IPS-18a (cell line): ENCODE measurements around the gene ZNF679.
"Not testable (repeated sequence)": the region's sequence is repeated elsewhere in the genome, so short reads cannot be mapped to it uniquely, and the experiment has no call there.

Experiments used
- H3K27ac ChIP-seq: one replicate; pipeline ENCODE4 v1.5.1; 2013; ENCODE audit warnings: low read length
- H3K27me3 ChIP-seq: one replicate; pipeline ENCODE4 v1.6.1; 2013; ENCODE audit warnings: mild to moderate bottlenecking, low read length; ENCODE audit not compliant: control insufficient read depth, insufficient read depth
- H3K36me3 ChIP-seq: one replicate; pipeline ENCODE4 v1.6.1; 2013; ENCODE audit warnings: low read depth, low read length; ENCODE audit not compliant: control insufficient read depth
- H3K4me1 ChIP-seq: one replicate; pipeline ENCODE4 v1.6.1; 2013; ENCODE audit warnings: low read depth, low read length; ENCODE audit not compliant: control insufficient read depth
- H3K4me3 ChIP-seq: one replicate; pipeline ENCODE4 v1.5.1; 2013; ENCODE audit warnings: low read length
- H3K9ac ChIP-seq: one replicate; pipeline ENCODE4 v1.6.1; 2013; ENCODE audit warnings: mild to moderate bottlenecking, low read length, moderate library complexity
- H3K9me3 ChIP-seq: one replicate; pipeline ENCODE4 v1.6.1; 2013; ENCODE audit warnings: low read depth, low read length; ENCODE audit not compliant: control insufficient read depth

Gene ZNF679

GRCh38 chr7:64219710-64220298 is 8.5 kb upstream of the ZNF679 start:
- H3K27ac ChIP-seq, H3K4me1 ChIP-seq, H3K27me3 ChIP-seq, H3K4me3 ChIP-seq, H3K36me3 ChIP-seq, H3K9ac ChIP-seq: not testable (repeated sequence)
- H3K9me3 ChIP-seq, result peaks cover 62% of the 10 kb centered on the region

- Histone ChIP-seq H3K9ac (no peak overlapping the region), H3K27me3 (no peaks in the 10 kb centered on the region), H3K9me3 (peaks cover 75% of the 10 kb centered on the region), H3K36me3 (no peaks in the 10 kb centered on the region), H3K4me3 (no peak overlapping the region), H3K4me1 (no peaks in the 10 kb centered on the region), H3K27ac (no peak overlapping the region)
These were observed 4.9 kb upstream of the ZNF679 start for GRCh38 chr7:64223366-64223765.

- Histone ChIP-seq H3K27me3 (no peaks in the 10 kb centered on the region), H3K36me3 (no peaks in the 10 kb centered on the region), H3K4me1 (no peaks in the 10 kb centered on the region), H3K9me3 (peaks cover 72% of the 10 kb centered on the region), H3K9ac (no peak overlapping the region), H3K4me3 (no peak overlapping the region), H3K27ac (no peak overlapping the region)
These were observed 38.2 kb downstream of the ZNF679 start for GRCh38 chr7:64266341-64266919.

DNA sequence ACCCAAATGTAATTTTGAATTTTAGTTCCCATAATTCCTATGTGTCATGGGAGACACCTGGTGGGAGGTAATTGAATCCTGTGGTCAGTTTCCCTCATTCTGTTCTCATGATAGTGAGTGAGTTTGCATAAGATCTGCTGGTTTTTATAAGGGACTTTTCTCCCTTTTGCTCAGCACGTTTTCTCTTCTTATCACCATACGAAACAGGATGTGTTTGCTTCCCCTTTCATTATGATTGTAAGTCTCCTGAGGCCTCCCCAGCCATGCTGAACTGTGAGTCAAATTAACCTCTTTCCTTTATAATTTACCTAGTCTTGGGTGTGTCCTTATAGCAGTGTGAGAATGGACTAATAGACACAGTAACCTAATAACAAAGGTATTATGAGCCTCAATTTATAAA is 49.4 kb downstream of the ZNF679 start:
- Histone ChIP-seq H3K27me3 (no peaks in the 10 kb centered on the region), H3K9ac (no peak overlapping the region), H3K36me3 (no peaks in the 10 kb centered on the region), H3K4me1 (no peaks in the 10 kb centered on the region), H3K4me3 (no peak overlapping the region), H3K27ac (no peak overlapping the region), H3K9me3 (peaks cover 65% of the 10 kb centered on the region)

GRCh38 chr7:64294701-64295420 is 66.6 kb downstream of the ZNF679 start:
- Histone ChIP-seq H3K9me3 (peaks cover 72% of the 10 kb centered on the region), H3K27me3 (no peaks in the 10 kb centered on the region)

GRCh38 chr7:64297418-64297817 is 69.1 kb downstream of the ZNF679 start:
- not testable (repeated sequence) for H3K27ac ChIP-seq, H3K27me3 ChIP-seq, H3K4me1 ChIP-seq, H3K36me3 ChIP-seq, H3K4me3 ChIP-seq, H3K9ac ChIP-seq
- H3K9me3 ChIP-seq, result peaks cover 70% of the 10 kb centered on the region

More at GRCh38 chr7:64294701-64295420, 66.6 kb downstream of the ZNF679 start:
- H3K27ac ChIP-seq, result no peak overlapping the region
- H3K36me3 ChIP-seq, result no peaks in the 10 kb centered on the region
- no peak overlapping the region for H3K9ac ChIP-seq
- H3K4me1 ChIP-seq, result no peaks in the 10 kb centered on the region
- no peak overlapping the region for H3K4me3 ChIP-seq

DNA sequence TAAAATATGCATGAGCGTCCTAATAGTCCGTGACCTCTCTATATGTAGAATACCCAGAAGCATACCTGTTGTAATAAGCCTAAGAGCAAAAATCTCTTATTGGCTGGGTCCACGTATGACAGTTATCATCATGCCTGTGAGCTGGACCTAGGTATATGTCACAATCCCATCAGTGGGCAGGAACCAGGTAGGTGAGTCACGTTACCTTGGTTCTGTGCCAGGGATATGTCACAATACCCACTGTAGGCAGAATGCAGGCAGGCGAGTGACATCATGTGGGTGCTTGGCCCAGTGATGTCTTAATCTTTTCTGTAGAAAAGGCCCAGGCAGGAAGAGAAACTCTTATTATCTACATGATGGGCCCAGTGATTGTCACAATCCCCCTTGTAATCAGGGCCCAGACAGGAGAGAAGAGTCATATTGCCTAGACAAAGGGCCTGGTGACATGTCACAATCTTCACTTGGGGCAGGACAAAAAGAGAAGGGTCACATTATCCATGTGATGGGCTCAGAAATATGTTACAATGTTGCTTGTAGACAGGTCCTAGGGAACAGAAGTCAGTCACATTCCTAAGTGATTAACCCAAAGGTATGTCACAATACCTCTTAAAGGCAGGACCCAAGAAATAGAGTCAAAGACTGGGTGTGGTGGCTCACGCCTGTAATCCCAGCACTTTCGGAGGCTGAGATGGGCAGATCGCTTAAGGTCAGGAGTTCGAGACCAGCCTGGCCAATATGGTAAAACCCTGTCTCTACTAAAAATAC is 72.5 kb downstream of the ZNF679 start:
- H3K27me3 ChIP-seq, result no peaks in the 10 kb centered on the region
- no peak overlapping the region for H3K4me3 ChIP-seq
- H3K9me3 ChIP-seq, result peaks cover 75% of the 10 kb centered on the region
- H3K36me3 ChIP-seq, result no peaks in the 10 kb centered on the region
- H3K9ac ChIP-seq, result no peak overlapping the region
- no peak overlapping the region for H3K27ac ChIP-seq
- H3K4me1 ChIP-seq, result no peaks in the 10 kb centered on the region

DNA sequence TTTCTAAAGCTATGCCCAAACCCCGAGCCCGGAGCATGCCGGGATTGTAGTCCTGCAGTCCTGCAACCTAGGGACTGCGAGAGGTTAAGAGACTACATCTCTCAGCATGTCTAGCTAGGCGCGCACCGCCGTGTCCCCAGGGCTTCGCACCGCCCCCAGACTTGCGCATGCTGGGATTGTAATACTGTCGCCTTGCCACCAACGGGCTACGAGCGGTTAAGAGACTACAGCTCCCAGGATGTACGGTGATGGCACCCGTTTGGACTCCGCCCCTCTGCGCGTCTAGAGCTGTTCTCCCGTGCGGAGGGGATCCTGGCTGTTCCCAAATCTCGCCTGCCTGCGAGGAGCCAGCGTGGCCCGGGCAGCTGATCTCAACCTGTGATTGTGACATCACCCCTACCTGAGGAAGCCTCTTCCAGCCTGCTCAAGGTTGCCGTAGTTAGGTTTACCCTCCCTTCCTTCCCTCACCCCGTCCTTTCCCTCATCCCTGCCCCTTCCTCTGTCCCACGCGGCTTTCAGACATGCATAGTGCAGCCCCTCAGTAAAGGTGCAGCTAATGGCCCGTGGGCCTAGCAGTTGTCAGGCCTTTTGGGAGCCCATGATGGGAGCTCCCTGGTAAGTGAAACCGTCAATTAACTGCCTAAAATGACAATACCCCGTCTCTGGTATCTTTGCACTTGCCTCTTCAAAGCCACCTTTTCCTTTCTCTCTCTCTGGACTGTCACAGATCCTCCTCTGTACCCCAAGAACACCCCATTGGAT is 79.2 kb downstream of the ZNF679 start:
- H3K27ac ChIP-seq, result no peak overlapping the region
- no peak overlapping the region for H3K9ac ChIP-seq
- no peak overlapping the region for H3K4me3 ChIP-seq
- H3K9me3 ChIP-seq, result peaks cover 66% of the 10 kb centered on the region
- H3K4me1 ChIP-seq, result no peaks in the 10 kb centered on the region
- H3K36me3 ChIP-seq, result no peaks in the 10 kb centered on the region
- H3K27me3 ChIP-seq, result no peaks in the 10 kb centered on the region

DNA sequence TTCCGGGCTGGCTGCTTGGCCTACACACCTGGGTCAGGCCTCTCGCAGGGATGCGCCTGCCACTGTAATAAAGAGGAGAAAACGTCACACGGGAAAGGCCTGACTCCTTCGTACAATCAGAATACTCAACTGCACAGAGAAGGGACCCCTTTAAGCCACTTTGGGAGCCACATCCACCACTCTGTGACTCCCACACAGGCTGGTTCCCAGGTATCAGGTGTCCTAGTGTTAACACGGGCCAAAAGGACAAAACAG is 79.7 kb downstream of the ZNF679 start:
- no peak overlapping the region for H3K9ac ChIP-seq
- H3K27ac ChIP-seq, result no peak overlapping the region
- H3K4me1 ChIP-seq, result no peaks in the 10 kb centered on the region
- no peaks in the 10 kb centered on the region for H3K36me3 ChIP-seq
- no peak overlapping the region for H3K4me3 ChIP-seq
- no peaks in the 10 kb centered on the region for H3K27me3 ChIP-seq
- peaks cover 69% of the 10 kb centered on the region for H3K9me3 ChIP-seq

DNA sequence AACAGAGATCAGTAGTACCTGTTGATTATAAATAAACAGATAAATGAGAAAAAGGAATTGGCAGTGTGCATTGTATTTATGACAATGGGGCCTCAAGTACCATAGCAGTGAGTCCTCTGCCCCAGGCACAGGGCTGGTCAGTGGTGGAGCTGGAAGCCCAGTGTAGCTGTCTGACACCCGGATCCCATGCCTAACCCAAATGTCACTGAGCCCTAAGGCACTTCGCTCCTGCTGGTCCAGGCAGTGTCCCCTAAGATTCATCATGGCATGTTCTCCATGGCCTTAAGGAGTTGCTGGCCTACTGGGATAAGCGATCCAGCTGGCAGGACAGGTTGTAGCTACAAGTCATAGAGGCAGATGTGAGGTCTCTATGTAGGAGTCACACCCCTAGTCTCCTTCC is 82.2 kb downstream of the ZNF679 start:
- Histone ChIP-seq H3K36me3 (no peaks in the 10 kb centered on the region), H3K4me1 (no peaks in the 10 kb centered on the region), H3K4me3 (no peak overlapping the region), H3K9me3 (peaks cover 70% of the 10 kb centered on the region), H3K27me3 (no peaks in the 10 kb centered on the region), H3K9ac (no peak overlapping the region), H3K27ac (no peak overlapping the region)

DNA sequence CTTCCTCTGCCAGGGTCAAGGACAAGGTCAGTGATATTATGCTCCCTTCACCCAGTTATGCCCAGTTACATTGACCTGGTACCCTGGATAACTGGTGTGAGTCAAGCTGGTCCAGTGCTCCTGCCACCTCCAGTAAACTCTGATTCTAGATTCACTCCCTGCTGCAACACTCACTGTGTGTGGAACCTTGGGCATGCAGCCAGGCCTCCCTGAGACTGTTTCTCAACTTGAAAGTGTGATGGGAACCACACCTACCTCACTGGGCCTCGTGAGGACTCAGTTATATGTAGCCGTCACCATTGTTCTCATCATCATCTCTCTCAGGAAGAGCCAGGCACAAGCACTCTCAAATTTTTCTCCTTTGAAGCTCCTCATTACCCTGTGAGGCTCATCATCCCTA is 84.6 kb downstream of the ZNF679 start:
- Histone ChIP-seq H3K4me3 (no peak overlapping the region), H3K27ac (no peak overlapping the region), H3K9me3 (peaks cover 78% of the 10 kb centered on the region)

More for the DNA sequence above, 84.6 kb downstream of the ZNF679 start:
- Histone ChIP-seq H3K27me3 (no peaks in the 10 kb centered on the region), H3K9ac (no peak overlapping the region), H3K4me1 (no peaks in the 10 kb centered on the region), H3K36me3 (no peaks in the 10 kb centered on the region)
